ENCODE measurements around the gene MATCAP1. TPM values are rescaled to one million over a fixed set of nuclear protein-coding genes. Genes with fewer than 3 reads are reported as not detected.

Gene MATCAP1
- polyA plus RNA-seq, 1 donor from 2014 or later: 323 TPM

DNA sequence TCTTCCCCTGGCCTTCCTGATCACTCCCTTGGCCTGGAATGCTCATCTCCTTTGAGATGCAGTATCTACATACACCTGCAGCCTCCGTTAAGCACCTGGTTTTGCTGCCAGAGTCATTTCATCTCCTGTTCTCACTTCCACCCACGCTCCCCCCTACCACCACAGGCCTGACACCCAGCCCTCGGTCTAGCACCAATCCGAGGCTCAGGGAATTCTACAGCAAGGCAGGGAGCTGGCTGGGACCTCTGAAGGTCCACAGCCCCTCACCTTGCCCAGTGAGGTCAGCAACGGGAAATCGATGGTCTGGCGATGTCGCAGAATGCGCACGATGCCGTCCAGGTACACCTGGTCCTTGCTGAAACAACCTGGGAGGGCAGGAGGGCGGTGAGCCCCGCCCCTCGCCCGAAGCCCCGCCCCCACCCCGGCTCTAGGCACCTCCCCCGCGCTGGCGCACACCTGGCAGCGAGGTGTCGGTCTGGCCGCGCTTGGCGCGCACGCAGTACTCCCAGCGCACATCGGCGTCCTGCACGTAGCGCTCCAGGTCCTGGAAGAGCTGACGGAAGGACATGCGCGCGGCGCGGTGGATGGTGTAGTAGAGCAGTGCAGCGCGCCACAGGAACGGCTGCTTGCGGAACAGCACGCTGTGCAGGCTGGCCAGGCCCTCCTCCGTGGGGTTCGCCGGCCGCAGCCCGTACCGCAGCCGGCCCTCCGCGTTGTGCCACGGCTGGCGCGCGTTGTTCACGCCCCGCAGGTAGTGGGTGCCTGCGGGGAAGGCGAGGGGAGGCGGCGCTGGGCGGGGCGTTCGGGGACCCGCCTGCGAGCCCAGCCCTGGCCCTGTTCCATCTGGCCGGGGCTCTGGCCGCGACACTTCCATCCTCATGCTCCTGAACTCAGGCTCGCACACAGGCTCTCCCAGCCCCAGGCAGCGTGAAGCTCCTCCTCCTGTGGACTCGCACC, 5.7 kb downstream of the MATCAP1 start:
- no peak overlapping the region for H3K27ac ChIP-seq (ENCODE audit: low read length)
- peaks cover 48% of the 10 kb centered on the region for H3K27me3 ChIP-seq (ENCODE audit: insufficient read depth, low read depth, low read length)
- no peaks in the 10 kb centered on the region for H3K9me3 ChIP-seq (ENCODE audit: low read length)
- H3K9me2 ChIP-seq (ENCODE audit: insufficient read depth, low read length): no peaks in the 10 kb centered on the region
- peaks cover 20% of the 10 kb centered on the region for H4K20me1 ChIP-seq (ENCODE audit: insufficient read depth)
- no peak overlapping the region for H3K4me2 ChIP-seq (ENCODE audit: low read length)
- no peak overlapping the region for H2AFZ ChIP-seq (ENCODE audit: low read depth, low read length)
- no peaks in the 10 kb centered on the region for H3F3A ChIP-seq (ENCODE audit: insufficient read depth, low read length, poor library complexity, severe bottlenecking)
- H3K9ac ChIP-seq (ENCODE audit: low read length): no peak overlapping the region
- TF ChIP-seq SMC3 (conservative IDR thresholded peaks at IDR 0.05; ENCODE audit: poor library complexity): no peak
- TF ChIP-seq POLR2AphosphoS5 (IDR thresholded peaks at IDR 0.05): peak; percentile 18
- peak overlapping the region; percentile 59 for H3K4me3 ChIP-seq (ENCODE audit: low read length)
- peaks cover 21% of the 10 kb centered on the region for H3K79me2 ChIP-seq (replicated peaks; ENCODE audit: insufficient read depth, low read length)
- no peaks in the 10 kb centered on the region for H3K36me3 ChIP-seq (ENCODE audit: insufficient read depth, low read length)

DNA sequence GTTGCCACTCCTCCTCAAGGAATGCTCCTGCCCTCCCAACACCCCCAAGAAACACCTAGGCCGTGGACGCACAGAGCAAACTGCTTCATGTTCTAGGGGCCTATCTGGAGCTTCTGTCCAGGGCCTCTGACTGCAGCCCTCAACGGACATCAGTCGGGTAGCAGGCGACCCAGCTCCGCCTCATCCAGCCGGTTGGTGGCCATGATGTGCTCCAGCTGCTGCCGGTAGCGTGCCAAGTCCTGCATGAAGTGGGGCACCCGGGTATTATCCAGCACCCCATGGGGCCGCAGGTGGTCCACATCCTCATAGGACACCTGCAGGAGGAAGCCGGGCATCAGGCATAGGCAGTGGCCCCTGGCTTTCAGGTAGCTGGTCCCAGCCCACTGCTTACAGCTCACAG, 7.1 kb downstream of the MATCAP1 start:
- no peaks in the 10 kb centered on the region for H3K9me3 ChIP-seq (ENCODE audit: low read length)
- no peaks in the 10 kb centered on the region for H3F3A ChIP-seq (ENCODE audit: insufficient read depth, low read length, poor library complexity, severe bottlenecking)
- H3K36me3 ChIP-seq (ENCODE audit: insufficient read depth, low read length): no peaks in the 10 kb centered on the region
- H3K4me2 ChIP-seq (ENCODE audit: low read length): no peak overlapping the region
- no peak overlapping the region for H3K4me3 ChIP-seq (ENCODE audit: low read length)
- H3K9me2 ChIP-seq (ENCODE audit: insufficient read depth, low read length): no peaks in the 10 kb centered on the region
- peaks cover 20% of the 10 kb centered on the region for H4K20me1 ChIP-seq (ENCODE audit: insufficient read depth)
- H3K9ac ChIP-seq (ENCODE audit: low read length): no peak overlapping the region
- H3K27ac ChIP-seq (ENCODE audit: low read length): no peak overlapping the region
- H3K79me2 ChIP-seq (replicated peaks; ENCODE audit: insufficient read depth, low read length): peaks cover 9% of the 10 kb centered on the region
- no peak for TF ChIP-seq POLR2AphosphoS5 (IDR thresholded peaks at IDR 0.05)
- TF ChIP-seq TAF1 (IDR thresholded peaks at IDR 0.05; ENCODE audit: low read depth): no peak
- no peak for TF ChIP-seq RAD21 (conservative IDR thresholded peaks at IDR 0.05)
- TF ChIP-seq, protein P1, sequence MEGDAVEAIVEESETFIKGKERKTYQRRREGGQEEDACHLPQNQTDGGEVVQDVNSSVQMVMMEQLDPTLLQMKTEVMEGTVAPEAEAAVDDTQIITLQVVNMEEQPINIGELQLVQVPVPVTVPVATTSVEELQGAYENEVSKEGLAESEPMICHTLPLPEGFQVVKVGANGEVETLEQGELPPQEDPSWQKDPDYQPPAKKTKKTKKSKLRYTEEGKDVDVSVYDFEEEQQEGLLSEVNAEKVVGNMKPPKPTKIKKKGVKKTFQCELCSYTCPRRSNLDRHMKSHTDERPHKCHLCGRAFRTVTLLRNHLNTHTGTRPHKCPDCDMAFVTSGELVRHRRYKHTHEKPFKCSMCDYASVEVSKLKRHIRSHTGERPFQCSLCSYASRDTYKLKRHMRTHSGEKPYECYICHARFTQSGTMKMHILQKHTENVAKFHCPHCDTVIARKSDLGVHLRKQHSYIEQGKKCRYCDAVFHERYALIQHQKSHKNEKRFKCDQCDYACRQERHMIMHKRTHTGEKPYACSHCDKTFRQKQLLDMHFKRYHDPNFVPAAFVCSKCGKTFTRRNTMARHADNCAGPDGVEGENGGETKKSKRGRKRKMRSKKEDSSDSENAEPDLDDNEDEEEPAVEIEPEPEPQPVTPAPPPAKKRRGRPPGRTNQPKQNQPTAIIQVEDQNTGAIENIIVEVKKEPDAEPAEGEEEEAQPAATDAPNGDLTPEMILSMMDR (IDR thresholded peaks at IDR 0.05; ENCODE audit: poor library complexity, severe bottlenecking): no peak
- no peak for TF ChIP-seq MXI1 (conservative IDR thresholded peaks at IDR 0.05; ENCODE audit: poor library complexity, severe bottlenecking)
- no peak for TF ChIP-seq EP300 (conservative IDR thresholded peaks at IDR 0.05; ENCODE audit: poor library complexity, severe bottlenecking)
- TF ChIP-seq EZH2 (IDR thresholded peaks at IDR 0.05; ENCODE audit: borderline replicate concordance, insufficient read depth, low read length, poor library complexity, severe bottlenecking): no peak
- peaks cover 58% of the 10 kb centered on the region for H3K27me3 ChIP-seq (ENCODE audit: insufficient read depth, low read depth, low read length)
- H2AFZ ChIP-seq (ENCODE audit: low read depth, low read length): no peak overlapping the region

DNA sequence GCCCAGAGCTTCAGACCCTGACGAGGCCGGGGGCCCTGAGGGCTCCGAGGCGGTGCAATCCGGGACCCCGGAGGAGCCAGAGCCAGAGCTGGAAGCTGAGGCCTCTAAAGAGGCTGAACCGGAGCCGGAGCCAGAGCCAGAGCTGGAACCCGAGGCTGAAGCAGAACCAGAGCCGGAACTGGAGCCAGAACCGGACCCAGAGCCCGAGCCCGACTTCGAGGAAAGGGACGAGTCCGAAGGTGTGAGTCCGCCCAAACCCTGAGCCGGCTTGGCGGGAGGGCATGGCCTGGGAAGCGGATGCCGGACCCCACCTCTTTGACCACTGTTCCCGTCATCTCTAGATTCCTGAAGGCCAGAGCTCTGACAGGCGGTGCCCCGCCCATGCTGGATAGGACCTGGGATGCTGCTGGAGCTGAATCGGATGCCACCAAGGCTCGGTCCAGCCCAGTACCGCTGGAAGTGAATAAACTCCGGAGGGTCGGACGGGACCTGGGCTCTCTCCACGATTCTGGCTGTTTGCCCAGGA, 9.0 kb downstream of the MATCAP1 start:
- no peaks in the 10 kb centered on the region for H3F3A ChIP-seq (ENCODE audit: insufficient read depth, low read length, poor library complexity, severe bottlenecking)
- no peak overlapping the region for H3K4me2 ChIP-seq (ENCODE audit: low read length)
- no peak overlapping the region for H2AFZ ChIP-seq (ENCODE audit: low read depth, low read length)
- no peaks in the 10 kb centered on the region for H3K9me3 ChIP-seq (ENCODE audit: low read length)
- no peaks in the 10 kb centered on the region for H3K79me2 ChIP-seq (replicated peaks; ENCODE audit: insufficient read depth, low read length)
- H3K9ac ChIP-seq (ENCODE audit: low read length): peak overlapping the region; percentile 38
- H3K27me3 ChIP-seq (ENCODE audit: insufficient read depth, low read depth, low read length): peaks cover 72% of the 10 kb centered on the region
- peaks cover 20% of the 10 kb centered on the region for H4K20me1 ChIP-seq (ENCODE audit: insufficient read depth)
- H3K9me2 ChIP-seq (ENCODE audit: insufficient read depth, low read length): no peaks in the 10 kb centered on the region
- no peaks in the 10 kb centered on the region for H3K36me3 ChIP-seq (ENCODE audit: insufficient read depth, low read length)
- peak overlapping the region; percentile 63 for H3K4me3 ChIP-seq (ENCODE audit: low read length)
- TF ChIP-seq POLR2AphosphoS5 (IDR thresholded peaks at IDR 0.05) (no peak), EZH2 (IDR thresholded peaks at IDR 0.05; ENCODE audit: borderline replicate concordance, insufficient read depth, low read length, poor library complexity, severe bottlenecking) (no peak), TAF1 (IDR thresholded peaks at IDR 0.05; ENCODE audit: low read depth) (no peak), RAD21 (conservative IDR thresholded peaks at IDR 0.05) (no peak), MXI1 (conservative IDR thresholded peaks at IDR 0.05; ENCODE audit: poor library complexity, severe bottlenecking) (no peak), EP300 (conservative IDR thresholded peaks at IDR 0.05; ENCODE audit: poor library complexity, severe bottlenecking) (no peak), SMC3 (conservative IDR thresholded peaks at IDR 0.05; ENCODE audit: poor library complexity) (no peak)
- TF ChIP-seq, protein P1 (IDR thresholded peaks at IDR 0.05; ENCODE audit: poor library complexity, severe bottlenecking): no peak
- TF ChIP-seq, protein P2, sequence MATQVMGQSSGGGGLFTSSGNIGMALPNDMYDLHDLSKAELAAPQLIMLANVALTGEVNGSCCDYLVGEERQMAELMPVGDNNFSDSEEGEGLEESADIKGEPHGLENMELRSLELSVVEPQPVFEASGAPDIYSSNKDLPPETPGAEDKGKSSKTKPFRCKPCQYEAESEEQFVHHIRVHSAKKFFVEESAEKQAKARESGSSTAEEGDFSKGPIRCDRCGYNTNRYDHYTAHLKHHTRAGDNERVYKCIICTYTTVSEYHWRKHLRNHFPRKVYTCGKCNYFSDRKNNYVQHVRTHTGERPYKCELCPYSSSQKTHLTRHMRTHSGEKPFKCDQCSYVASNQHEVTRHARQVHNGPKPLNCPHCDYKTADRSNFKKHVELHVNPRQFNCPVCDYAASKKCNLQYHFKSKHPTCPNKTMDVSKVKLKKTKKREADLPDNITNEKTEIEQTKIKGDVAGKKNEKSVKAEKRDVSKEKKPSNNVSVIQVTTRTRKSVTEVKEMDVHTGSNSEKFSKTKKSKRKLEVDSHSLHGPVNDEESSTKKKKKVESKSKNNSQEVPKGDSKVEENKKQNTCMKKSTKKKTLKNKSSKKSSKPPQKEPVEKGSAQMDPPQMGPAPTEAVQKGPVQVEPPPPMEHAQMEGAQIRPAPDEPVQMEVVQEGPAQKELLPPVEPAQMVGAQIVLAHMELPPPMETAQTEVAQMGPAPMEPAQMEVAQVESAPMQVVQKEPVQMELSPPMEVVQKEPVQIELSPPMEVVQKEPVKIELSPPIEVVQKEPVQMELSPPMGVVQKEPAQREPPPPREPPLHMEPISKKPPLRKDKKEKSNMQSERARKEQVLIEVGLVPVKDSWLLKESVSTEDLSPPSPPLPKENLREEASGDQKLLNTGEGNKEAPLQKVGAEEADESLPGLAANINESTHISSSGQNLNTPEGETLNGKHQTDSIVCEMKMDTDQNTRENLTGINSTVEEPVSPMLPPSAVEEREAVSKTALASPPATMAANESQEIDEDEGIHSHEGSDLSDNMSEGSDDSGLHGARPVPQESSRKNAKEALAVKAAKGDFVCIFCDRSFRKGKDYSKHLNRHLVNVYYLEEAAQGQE (IDR thresholded peaks at IDR 0.05; ENCODE audit: borderline replicate concordance): no peak
- no peak overlapping the region for H3K27ac ChIP-seq (ENCODE audit: low read length)
